Vagina (tissue), 2 donors: ENCODE results near the gene RFLNA. TPM values are rescaled to one million over a fixed set of nuclear protein-coding genes. Genes with fewer than 3 reads are reported as not detected.

Experiments
- DNase-seq, 2 donors: peaks; one replicate each; pipeline ENCODE4 v3.0.0-alpha.2; 2017; ENCODE audit errors: extremely low spot score in 2 of 2
- H3K27ac ChIP-seq: fragments of 200-600 bp; sonication (generic); one replicate; pipeline ENCODE4 v1.5.1; 2019
- H3K27me3 ChIP-seq: fragments of 200-600 bp; sonication (generic); one replicate; pipeline ENCODE4 v1.5.1; 2019
- H3K36me3 ChIP-seq, 2 donors: fragments of 200-600 bp; sonication (generic); one replicate each; pipeline ENCODE4 v1.5.1; 2017 to 2019
- H3K4me1 ChIP-seq: fragments of 200-600 bp; sonication (generic); one replicate; pipeline ENCODE4 v1.5.1; 2019
- H3K4me3 ChIP-seq, 2 donors: fragments of 200-600 bp; sonication (generic); 1 replicate in 1 of 2; 2 replicates in 1 of 2; pipeline ENCODE4 v1.5.1; 2016 to 2019
- H3K9me3 ChIP-seq: fragments of 200-600 bp; sonication (generic); one replicate; pipeline ENCODE4 v1.5.1; 2019
- CTCF ChIP-seq, 3 experiments: fragments of 450-650 bp in 2 of 3; fragments of 200-600 bp in 1 of 3; sonication (generic) in 1 of 3; IDR thresholded peaks; one replicate each; pipeline ENCODE4 v1.5.1; 2017 to 2019; ENCODE audit warnings: antibody characterized with exemption in 3 of 3, mild to moderate bottlenecking in 2 of 3, moderate library complexity in 2 of 3
- POLR2A ChIP-seq, 2 donors: fragments of 450-650 bp; IDR thresholded peaks; one replicate each; pipeline ENCODE4 v1.6.1; 2017; ENCODE audit warnings: antibody characterized with exemption in 2 of 2, mild to moderate bottlenecking in 2 of 2, moderate library complexity in 2 of 2
- POLR2AphosphoS5 ChIP-seq, 2 donors: sonication (generic); formaldehyde crosslinking; IDR thresholded peaks; one replicate each; pipeline ENCODE4 v1.9.0; 2017; ENCODE audit warnings: antibody characterized with exemption in 2 of 2, mild to moderate bottlenecking in 2 of 2, low read depth in 1 of 2; ENCODE audit not compliant: insufficient read depth in 1 of 2
- intact Hi-C: fragments of 100-400 bp; cut with DNase I; formaldehyde crosslinking; loops from one replicate; pipeline ENCODE4 v1.15.1; 2023
- total RNA-seq: library from RNA; depleted of rRNA; stranded (reverse); fragments of >200 nt; gene quantifications from one replicate; pipeline ENCODE4 v1.2.3, GENCODE V29; 2016

RFLNA gene
- total RNA-seq, 1 donor from 2014 or later: 1.7 TPM

GRCh38 chr12:124305136-124305535 lies 10.2 kb downstream of the RFLNA start:
- H3K4me3 ChIP-seq: no peak overlapping the region
- no peak overlapping the region for H3K27ac ChIP-seq
- no peak for DNase-seq
- H3K27me3 ChIP-seq: no peaks in the 10 kb centered on the region
- H3K9me3 ChIP-seq: no peaks in the 10 kb centered on the region
- H3K36me3 ChIP-seq: no peaks in the 10 kb centered on the region
- intact Hi-C loops: no loop called here
- TF ChIP-seq POLR2AphosphoS5 (IDR thresholded peaks at IDR 0.05; ENCODE audit: insufficient read depth in 1 of 2, low read depth in 1 of 2) (no peak), POLR2A (IDR thresholded peaks at IDR 0.05) (no peak), CTCF (IDR thresholded peaks at IDR 0.05) (no peak)
- no peaks in the 10 kb centered on the region for H3K4me1 ChIP-seq

GRCh38 chr12:124305776-124306685 lies 11.1 kb downstream of the RFLNA start:
- H3K4me1 ChIP-seq: no peaks in the 10 kb centered on the region
- H3K27ac ChIP-seq: no peak overlapping the region
- DNase-seq: no peak
- intact Hi-C loops: no loop called here
- no peak overlapping the region for H3K4me3 ChIP-seq
- no peaks in the 10 kb centered on the region for H3K27me3 ChIP-seq
- TF ChIP-seq POLR2A (IDR thresholded peaks at IDR 0.05) (no peak), POLR2AphosphoS5 (IDR thresholded peaks at IDR 0.05; ENCODE audit: insufficient read depth in 1 of 2, low read depth in 1 of 2) (no peak), CTCF (IDR thresholded peaks at IDR 0.05) (no peak)
- no peaks in the 10 kb centered on the region for H3K9me3 ChIP-seq
- no peaks in the 10 kb centered on the region for H3K36me3 ChIP-seq

- Histone ChIP-seq H3K9me3 (no peaks in the 10 kb centered on the region), H3K4me1 (no peaks in the 10 kb centered on the region), H3K27me3 (no peaks in the 10 kb centered on the region), H3K36me3 (no peaks in the 10 kb centered on the region), H3K4me3 (no peak overlapping the region), H3K27ac (no peak overlapping the region)
- DNase-seq: no peak
- intact Hi-C loops: no loop called here
- TF ChIP-seq POLR2A (IDR thresholded peaks at IDR 0.05): no peak
- TF ChIP-seq CTCF (IDR thresholded peaks at IDR 0.05): no peak
- no peak for TF ChIP-seq POLR2AphosphoS5 (IDR thresholded peaks at IDR 0.05; ENCODE audit: insufficient read depth in 1 of 2, low read depth in 1 of 2)
These were observed 12.0 kb downstream of the RFLNA start for GRCh38 chr12:124306686-124307555.

- Histone ChIP-seq H3K4me1 (no peaks in the 10 kb centered on the region), H3K27me3 (no peaks in the 10 kb centered on the region), H3K4me3 (no peak overlapping the region), H3K9me3 (no peaks in the 10 kb centered on the region), H3K27ac (no peak overlapping the region), H3K36me3 (no peaks in the 10 kb centered on the region)
- no peak for DNase-seq
- no peak for TF ChIP-seq POLR2AphosphoS5 (IDR thresholded peaks at IDR 0.05; ENCODE audit: insufficient read depth in 1 of 2, low read depth in 1 of 2)
- no peak for TF ChIP-seq CTCF (IDR thresholded peaks at IDR 0.05)
- TF ChIP-seq POLR2A (IDR thresholded peaks at IDR 0.05): no peak
- intact Hi-C loops: no loop called here
These were observed 12.6 kb downstream of the RFLNA start for GRCh38 chr12:124307556-124307825.
